Erythroblast (primary cell): ENCODE results near the gene ZBTB11.
"Not testable (repeated sequence)": the region's sequence is repeated elsewhere in the genome, so short reads cannot be mapped to it uniquely, and the experiment has no call there.

Experiments used
- DNase-seq, 2 experiments: peaks; one replicate each; lab custom pipeline; 2025; lab: John Stamatoyannopoulos, UW
- GATA1 ChIP-seq: IDR thresholded peaks from 2 replicates; pipeline ENCODE4 v1.6.1; 2011; ENCODE audit warnings: low read depth, mild to moderate bottlenecking, control low read depth, low read length, moderate library complexity
- POLR2A ChIP-seq: IDR thresholded peaks from 2 replicates; pipeline ENCODE4 v1.6.1; 2011; ENCODE audit warnings: mild to moderate bottlenecking, low read length

Gene ZBTB11

GRCh38 chr3:101631098-101631796 is 45.7 kb downstream of the ZBTB11 start:
- TF ChIP-seq GATA1 = no peak
- TF ChIP-seq POLR2A = no peak
- no peak for DNase-seq

GRCh38 chr3:101629219-101629618 is 47.7 kb downstream of the ZBTB11 start:
- TF ChIP-seq POLR2A (no peak), GATA1 (no peak)
- no peak for DNase-seq

- DNase-seq = no peak
- TF ChIP-seq GATA1 (no peak), POLR2A (no peak)
Observed at GRCh38 chr3:101625879-101626278, 51.1 kb downstream of the ZBTB11 start.

GRCh38 chr3:101624857-101625256 is 52.1 kb downstream of the ZBTB11 start:
- TF ChIP-seq POLR2A (no peak), GATA1 (no peak)

GRCh38 chr3:101623656-101624055 is 53.3 kb downstream of the ZBTB11 start:
- DNase-seq = no peak
- TF ChIP-seq POLR2A (no peak), GATA1 (no peak)

More at GRCh38 chr3:101624857-101625256, 52.1 kb downstream of the ZBTB11 start:
- DNase-seq = peak in 1 of 2 experiments; percentile 2

GRCh38 chr3:101619734-101620133 is 57.2 kb downstream of the ZBTB11 start:
- TF ChIP-seq POLR2A (no peak), GATA1 (no peak)
- no peak for DNase-seq

- TF ChIP-seq GATA1 (no peak), POLR2A (no peak)
- DNase-seq = no peak
Observed at GRCh38 chr3:101618726-101619125, 58.2 kb downstream of the ZBTB11 start.

- no peak for TF ChIP-seq GATA1
- TF ChIP-seq POLR2A = no peak
- DNase-seq = no peak
Observed at GRCh38 chr3:101617478-101617877, 59.5 kb downstream of the ZBTB11 start.

GRCh38 chr3:101615525-101615924 is 61.4 kb downstream of the ZBTB11 start:
- no peak for DNase-seq
- no peak for TF ChIP-seq POLR2A
- TF ChIP-seq GATA1 = no peak

GRCh38 chr3:101613014-101613413 is 63.9 kb downstream of the ZBTB11 start:
- DNase-seq = not testable (repeated sequence)

- no peak for TF ChIP-seq POLR2A
- TF ChIP-seq GATA1 = no peak
- peak; percentile 4 to 12 for DNase-seq
Observed at GRCh38 chr3:101611023-101611422, 65.9 kb downstream of the ZBTB11 start.

GRCh38 chr3:101605398-101605797 is 71.5 kb downstream of the ZBTB11 start:
- not testable (repeated sequence) for DNase-seq

- no peak for TF ChIP-seq GATA1
- TF ChIP-seq POLR2A = no peak
- DNase-seq = no peak
Observed at GRCh38 chr3:101603184-101603583, 73.7 kb downstream of the ZBTB11 start.

- no peak for TF ChIP-seq POLR2A
- no peak for TF ChIP-seq GATA1
- DNase-seq = no peak
Observed at GRCh38 chr3:101602731-101603130, 74.2 kb downstream of the ZBTB11 start.
